ENCODE results near the gene KISS1R.

DNA sequence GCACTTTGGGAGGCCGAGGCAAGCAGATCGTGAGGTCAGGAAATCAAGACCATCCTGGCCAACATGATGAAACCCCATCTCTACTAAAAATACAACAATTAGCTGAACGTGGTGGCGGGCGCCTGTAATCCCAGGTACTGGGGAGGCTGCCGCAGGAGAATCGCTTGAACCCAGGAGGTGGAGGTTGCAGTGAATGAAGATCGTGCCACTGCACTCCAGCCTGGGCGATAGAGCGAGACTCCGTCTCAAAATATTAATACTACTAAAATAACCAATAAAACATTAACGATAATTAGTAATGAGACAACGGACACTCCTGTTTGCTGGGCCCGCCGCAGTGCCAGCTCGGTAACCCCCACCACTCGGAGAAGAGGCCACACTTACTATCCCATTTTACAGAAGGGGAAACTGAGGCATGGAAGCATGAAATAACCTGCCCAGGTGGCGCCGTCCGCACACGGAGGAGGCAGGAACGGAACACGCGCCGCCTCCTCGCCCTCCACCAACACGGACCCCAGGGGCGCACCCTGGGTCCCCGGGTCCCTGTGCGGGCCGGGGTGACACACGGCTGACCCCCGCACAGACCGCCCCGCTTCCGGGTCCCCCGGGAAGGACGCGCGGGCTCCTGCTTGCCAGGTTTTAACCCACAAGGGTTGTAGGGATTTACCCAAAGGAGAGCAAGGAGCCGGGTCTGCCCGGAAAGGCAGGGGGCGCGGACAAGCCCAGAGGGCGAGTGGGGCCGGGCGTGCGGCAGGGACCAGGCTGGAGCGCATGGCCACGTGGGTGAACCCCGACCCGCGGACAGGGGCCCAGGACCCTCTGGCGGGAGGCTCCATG is 5.7 kb upstream of the KISS1R start:
- TF ChIP-seq, protein P1, sequence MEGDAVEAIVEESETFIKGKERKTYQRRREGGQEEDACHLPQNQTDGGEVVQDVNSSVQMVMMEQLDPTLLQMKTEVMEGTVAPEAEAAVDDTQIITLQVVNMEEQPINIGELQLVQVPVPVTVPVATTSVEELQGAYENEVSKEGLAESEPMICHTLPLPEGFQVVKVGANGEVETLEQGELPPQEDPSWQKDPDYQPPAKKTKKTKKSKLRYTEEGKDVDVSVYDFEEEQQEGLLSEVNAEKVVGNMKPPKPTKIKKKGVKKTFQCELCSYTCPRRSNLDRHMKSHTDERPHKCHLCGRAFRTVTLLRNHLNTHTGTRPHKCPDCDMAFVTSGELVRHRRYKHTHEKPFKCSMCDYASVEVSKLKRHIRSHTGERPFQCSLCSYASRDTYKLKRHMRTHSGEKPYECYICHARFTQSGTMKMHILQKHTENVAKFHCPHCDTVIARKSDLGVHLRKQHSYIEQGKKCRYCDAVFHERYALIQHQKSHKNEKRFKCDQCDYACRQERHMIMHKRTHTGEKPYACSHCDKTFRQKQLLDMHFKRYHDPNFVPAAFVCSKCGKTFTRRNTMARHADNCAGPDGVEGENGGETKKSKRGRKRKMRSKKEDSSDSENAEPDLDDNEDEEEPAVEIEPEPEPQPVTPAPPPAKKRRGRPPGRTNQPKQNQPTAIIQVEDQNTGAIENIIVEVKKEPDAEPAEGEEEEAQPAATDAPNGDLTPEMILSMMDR (IDR thresholded peaks at IDR 0.05) = no peak
- no peak for TF ChIP-seq POLR2A (IDR thresholded peaks at IDR 0.05)
